KG1 (cell line): ENCODE measurements around the gene UBL4A.

ENCODE experiments used
- DNase-seq: peaks from one replicate; lab custom pipeline; 2025; lab: John Stamatoyannopoulos, UW

UBL4A gene

GRCh38 chrX:154482786-154483185 is 3.6 kb downstream of the UBL4A start:
- no peak for DNase-seq

GRCh38 chrX:154481911-154482601 is 4.4 kb downstream of the UBL4A start:
- DNase-seq = no peak

GRCh38 chrX:154481195-154481594 is 5.2 kb downstream of the UBL4A start:
- no peak for DNase-seq

- DNase-seq = peak; percentile 37
These were observed 7.4 kb downstream of the UBL4A start, which contains the start of gene LAGE3 for GRCh38 chrX:154478728-154479622. Gene LAGE3 (minus strand): TSS chrX:154479281. CDS start chrX:154478915, 366 bp downstream.

GRCh38 chrX:154477891-154478477 is 8.4 kb downstream of the UBL4A start:
- no peak for DNase-seq

GRCh38 chrX:154476821-154477220 is 9.6 kb downstream of the UBL4A start:
- DNase-seq = no peak

GRCh38 chrX:154473683-154474082 is 12.7 kb downstream of the UBL4A start:
- DNase-seq = no peak

- DNase-seq = no peak
These were observed 13.5 kb downstream of the UBL4A start for GRCh38 chrX:154472685-154473632.

GRCh38 chrX:154471839-154472684 is 14.4 kb downstream of the UBL4A start:
- no peak for DNase-seq

- no peak for DNase-seq
These were observed 15.4 kb downstream of the UBL4A start for GRCh38 chrX:154470914-154471568.

- DNase-seq = no peak
These were observed 16.0 kb downstream of the UBL4A start for GRCh38 chrX:154470434-154470833.

GRCh38 chrX:154469880-154470279 is 16.5 kb downstream of the UBL4A start:
- DNase-seq = no peak

GRCh38 chrX:154469114-154469513 is 17.3 kb downstream of the UBL4A start:
- no peak for DNase-seq

- no peak for DNase-seq
These were observed 18.2 kb downstream of the UBL4A start for GRCh38 chrX:154468217-154468616.

- DNase-seq = no peak
These were observed 18.9 kb downstream of the UBL4A start for GRCh38 chrX:154467556-154467955.

- DNase-seq = no peak
These were observed 19.5 kb downstream of the UBL4A start for GRCh38 chrX:154466907-154467306.

GRCh38 chrX:154466036-154466435 is 20.4 kb downstream of the UBL4A start:
- no peak for DNase-seq

GRCh38 chrX:154465601-154466000 is 20.8 kb downstream of the UBL4A start:
- no peak for DNase-seq

GRCh38 chrX:154464806-154465365 is 21.5 kb downstream of the UBL4A start:
- DNase-seq = no peak
